GM19438 (cell line): ENCODE results near the gene DCLK1.

ENCODE experiments used
- ATAC-seq: cut with Tn5 transposase; IDR thresholded peaks from one replicate; pipeline ENCODE4 v1.9.1; 2021; ENCODE audit warnings: low read depth; ENCODE audit not compliant: unreplicated experiment

Gene DCLK1

GRCh38 chr13:36131222-36131930, at the start of gene DCLK1:
Gene DCLK1 (minus strand): TSS chr13:36131382.
- ATAC-seq, result no peak

DNA sequence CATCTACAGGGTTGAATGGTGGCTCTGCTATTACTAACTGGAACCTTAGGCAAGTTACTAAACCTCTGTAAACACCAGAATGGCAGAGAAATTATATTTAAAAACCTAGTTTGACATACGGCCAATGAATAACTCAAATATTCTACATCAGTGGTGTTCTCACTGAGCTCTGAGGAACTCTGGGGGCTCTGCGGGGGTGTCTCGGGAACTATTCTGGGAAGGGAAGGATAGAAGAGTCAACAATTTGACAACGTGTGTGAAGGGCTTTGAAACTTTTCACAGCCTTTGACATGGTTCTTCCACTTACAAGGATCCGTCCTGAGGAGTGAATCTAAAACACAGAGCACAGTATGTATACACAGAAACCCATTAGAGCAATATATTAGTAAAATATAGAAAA, 44.4 kb upstream of the DCLK1 start:
- ATAC-seq, result no peak

DNA sequence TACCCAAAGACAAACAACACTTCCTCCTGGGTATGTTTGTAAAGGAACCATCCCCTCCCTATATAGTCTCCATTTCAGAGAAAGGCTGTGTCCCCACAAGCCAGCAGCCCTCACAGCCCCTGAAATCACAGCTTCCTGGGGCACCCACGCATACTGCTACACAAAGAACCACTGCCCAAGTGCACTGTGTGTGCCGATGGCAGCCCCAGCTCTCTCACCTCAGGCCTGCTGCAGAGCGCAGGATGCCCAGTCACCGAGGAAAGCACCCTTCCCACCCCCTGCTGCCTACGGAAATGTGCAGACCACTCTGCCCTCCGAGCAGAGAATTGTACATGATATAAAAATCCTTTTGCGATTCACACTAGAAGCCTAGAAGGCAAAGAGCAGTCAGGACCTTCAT, 43.7 kb upstream of the DCLK1 start:
- ATAC-seq, result no peak

DNA sequence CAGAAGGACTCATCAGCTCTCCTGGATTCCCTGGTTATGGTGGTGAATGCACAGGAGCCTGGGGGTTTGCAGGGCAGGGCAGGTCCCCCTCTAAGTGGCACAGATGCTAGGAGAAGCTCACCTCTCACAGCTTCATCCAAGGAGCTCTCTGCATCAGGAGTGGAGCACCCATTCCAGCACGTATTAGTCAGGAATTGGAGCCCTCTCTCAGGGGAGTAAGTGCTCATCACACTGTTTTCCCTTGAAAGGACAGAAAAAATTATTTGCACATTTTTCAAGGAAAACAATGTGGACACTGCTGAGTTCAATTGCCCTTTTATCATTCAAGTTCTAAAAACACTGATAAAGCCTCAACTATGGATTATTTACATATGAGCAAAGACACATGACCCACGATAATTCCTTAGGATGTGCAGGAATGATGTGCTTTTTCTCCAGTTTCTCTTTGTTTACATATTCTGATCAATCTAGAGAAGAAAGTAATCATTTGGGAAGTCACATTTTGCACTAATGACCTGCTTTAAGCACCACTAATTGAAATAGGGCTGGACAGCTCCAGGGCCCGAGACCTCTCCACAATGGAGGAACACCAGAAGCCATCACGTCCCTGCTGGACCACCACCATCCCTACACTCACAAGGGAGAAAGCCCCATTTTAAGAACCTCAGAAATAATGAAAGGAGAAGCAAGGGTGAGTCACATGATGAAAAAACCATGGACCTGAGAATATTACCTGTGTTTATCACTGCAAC, 42.6 kb upstream of the DCLK1 start:
- no peak for ATAC-seq

DNA sequence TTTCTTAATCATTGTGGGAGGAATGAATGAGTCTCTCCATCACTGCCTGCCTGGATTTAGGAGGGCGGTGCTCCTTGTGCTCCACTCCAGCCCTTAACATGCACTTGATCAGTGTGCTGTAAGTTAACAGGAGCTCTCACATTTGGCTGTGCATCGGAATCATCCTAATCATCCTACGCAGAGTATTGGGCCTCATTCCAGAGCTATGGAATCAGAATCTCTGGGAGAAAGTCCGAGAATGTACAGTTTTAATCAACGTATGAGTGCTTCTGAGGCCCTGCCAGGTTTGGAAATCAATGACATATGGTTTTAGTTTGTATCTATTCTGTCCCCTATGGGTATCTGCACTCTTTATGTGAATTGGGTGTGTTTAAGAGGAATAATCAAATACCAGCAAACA, 34.9 kb upstream of the DCLK1 start:
- no peak for ATAC-seq

DNA sequence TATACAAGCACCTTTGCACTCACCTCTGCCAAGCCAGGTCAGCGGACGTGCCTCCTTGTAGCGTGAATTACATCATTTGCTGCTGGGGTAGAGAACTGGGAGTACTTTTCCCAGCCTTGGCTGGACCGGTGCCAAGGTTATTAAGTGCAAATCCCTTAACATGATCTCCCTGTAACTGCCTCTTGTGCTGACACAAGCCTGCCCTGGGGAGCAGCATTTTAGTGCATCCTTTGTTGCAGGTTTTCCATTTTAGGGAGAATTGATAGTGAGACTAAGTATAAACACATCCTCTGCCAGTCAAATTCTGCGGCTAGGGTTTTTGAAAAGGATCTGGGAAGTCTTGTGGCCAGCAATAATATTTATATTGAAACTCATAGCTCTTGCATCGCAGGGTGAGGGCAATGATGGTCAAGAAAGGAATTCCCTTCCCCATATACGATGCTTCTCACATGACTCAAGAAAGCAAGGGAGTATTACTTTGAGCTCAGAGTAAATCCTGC, 32.7 kb upstream of the DCLK1 start:
- no peak for ATAC-seq

GRCh38 chr13:36163286-36163685, 32.1 kb upstream of the DCLK1 start:
- no peak for ATAC-seq

GRCh38 chr13:36160297-36160696, 29.1 kb upstream of the DCLK1 start:
- no peak for ATAC-seq

DNA sequence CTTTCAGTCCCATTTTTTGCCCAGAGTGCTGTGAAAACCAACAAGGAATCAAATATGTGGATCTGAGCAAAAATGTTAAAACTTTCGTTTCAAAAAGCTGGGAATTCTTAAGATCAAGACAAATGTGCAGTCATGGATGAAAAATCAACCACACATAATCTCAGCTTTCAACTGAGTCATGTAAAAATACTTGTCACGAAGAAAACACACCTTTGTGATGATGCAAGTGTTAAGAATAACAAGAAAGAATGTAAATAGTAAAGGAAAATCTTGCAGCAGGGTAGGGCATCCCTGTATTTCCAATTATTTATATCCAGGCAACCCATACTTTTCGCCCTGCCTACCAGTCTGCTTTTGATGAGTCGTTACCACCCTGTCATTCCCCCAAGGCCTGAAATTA, 27.4 kb upstream of the DCLK1 start:
- ATAC-seq, result no peak

DNA sequence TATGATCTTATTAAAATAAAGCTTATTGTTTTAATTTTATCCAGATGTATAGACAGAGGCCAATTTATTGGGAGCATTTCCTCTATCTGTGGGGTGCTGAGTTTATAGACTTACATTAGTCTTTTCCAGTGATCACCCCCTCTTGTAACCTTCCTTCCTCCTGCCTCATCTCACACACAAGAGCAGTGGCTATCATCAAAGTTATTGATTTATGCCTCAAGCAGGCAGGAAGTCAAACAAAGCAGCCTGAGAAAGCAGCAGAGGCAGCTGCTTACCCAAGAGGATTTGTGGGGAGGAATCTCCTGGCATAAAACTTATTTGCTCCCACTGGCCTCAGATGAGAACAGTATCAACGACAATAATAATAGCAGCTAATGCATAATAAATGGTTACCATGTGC, 26.3 kb upstream of the DCLK1 start:
- ATAC-seq, result no peak

DNA sequence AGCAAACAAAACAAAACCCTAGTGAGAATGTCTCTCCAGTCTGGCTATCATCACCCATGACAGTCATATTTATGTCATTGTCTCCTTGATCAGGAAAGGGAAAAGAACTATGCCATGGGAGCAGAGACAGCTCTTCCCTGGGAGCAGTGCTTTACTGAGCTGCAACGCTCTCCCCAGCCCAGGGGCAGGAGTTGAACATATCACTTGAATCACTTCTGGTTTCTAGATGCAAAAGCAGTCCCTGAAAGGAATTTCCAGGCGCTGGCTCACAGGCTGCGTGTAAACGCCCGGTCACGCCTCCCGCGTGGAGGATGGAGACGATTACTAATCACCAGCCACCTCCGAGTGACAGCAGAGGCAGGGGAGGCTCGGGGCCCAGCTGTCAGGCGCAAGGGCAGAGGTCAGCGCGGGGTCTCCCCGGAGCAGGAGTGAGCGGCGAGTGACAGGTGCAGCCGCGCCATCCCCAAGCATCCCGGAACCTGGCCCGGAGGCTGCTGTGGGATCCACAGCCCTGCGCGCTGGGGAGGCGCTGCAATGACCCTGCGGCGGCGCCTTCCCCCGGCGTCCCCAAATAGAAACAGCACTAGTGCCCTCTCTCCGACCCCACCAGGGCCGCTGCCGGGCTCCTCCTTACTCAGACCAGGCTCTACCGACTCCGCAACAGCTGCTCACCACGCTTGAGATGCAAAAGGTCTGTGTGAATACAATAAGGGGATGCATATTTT, 23.5 kb upstream of the DCLK1 start:
- no peak for ATAC-seq

- no peak for ATAC-seq
These were observed 20.4 kb upstream of the DCLK1 start for GRCh38 chr13:36151591-36151990.

DNA sequence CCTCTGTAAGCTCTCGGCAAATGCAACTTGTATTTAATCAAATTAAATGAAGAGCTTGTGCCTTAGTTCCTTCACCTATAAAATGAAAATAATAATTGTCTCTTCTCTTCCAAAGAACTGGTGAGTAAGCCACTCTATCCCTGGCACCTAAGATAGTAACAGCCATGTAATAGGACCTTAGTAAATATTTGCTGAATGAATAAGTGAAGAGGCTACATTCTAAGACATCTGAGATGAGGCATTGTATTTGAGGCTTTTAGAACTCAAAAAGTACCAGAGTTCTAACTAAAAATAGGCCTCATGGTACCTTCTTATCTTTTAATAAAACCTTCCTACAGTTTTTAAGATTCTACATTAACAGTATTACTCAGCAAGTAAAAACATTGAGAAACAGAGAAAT, 17.3 kb upstream of the DCLK1 start:
- ATAC-seq, result no peak

- no peak for ATAC-seq
These were observed 16.1 kb upstream of the DCLK1 start for GRCh38 chr13:36147330-36147729.

GRCh38 chr13:36146511-36147269, 15.5 kb upstream of the DCLK1 start:
- no peak for ATAC-seq

DNA sequence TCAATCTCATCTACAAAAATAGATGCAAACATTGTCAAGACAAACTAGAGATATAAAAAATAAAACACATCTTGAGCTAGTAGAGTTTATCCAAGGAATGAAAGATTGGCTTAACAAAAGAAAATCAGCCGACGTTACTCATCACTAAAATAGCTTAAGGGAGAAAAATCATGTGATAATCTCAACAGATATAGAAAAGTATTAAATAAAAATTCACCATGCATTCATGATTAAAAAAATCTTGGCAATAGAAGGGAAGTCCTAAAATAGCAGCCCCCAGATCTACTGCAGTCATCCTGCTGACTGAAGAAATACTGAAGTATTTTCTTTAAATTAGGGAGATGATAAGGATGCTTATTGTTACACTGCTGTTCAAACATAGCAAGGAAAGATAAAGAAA, 12.6 kb upstream of the DCLK1 start:
- ATAC-seq, result no peak

GRCh38 chr13:36142735-36143134, 11.6 kb upstream of the DCLK1 start:
- ATAC-seq, result no peak

GRCh38 chr13:36135876-36136275, 4.7 kb upstream of the DCLK1 start:
- no peak for ATAC-seq

DNA sequence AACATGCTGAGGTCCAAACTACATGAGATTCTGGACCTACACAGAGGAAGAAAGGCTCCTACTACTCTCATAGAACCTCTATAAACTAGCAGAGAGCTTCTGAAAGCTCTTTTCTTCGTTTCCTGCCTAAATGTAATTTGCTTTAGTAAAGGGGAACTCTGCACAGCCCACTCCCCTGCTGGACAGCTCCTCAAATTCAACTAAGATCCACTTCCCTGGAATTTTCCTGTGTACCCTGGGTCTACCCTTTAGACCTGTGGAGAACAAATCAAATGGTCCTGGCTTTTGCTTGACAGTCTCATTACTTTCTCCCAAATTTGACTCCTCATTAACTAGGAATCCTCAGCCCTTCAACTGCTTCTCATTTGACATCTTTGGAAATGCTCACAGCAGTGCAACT, 3.5 kb upstream of the DCLK1 start:
- ATAC-seq, result no peak

DNA sequence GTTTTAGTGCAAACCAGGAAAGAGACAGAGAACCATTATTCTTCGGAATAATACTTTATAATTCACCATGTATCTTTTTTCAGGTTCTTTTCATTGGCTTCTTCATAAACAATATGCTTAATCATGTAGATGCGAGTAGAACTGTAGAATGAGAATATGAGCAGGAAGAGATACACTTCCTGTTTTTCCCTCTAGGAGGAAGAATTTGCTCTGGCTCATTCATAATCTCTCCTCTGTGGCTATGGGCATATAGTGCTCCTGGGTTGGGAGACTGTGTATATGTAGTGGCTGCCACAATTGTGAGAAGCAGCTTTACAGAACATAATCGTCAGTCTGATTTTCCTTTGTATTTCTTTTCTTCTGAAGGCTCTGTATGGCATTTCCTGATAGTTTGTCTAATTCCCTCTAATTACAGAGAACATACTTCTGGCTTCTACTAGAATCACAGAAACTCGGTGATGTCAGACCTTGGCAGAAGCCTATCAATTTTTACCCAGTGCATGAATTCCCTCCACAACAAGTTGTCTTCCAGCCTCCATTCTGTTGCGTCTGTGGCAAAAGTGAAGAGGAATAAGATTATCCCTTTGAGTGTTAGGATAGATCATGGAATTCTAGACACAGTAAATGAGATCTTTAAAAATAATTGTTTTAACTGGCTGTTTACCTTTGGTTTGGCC, 2.9 kb upstream of the DCLK1 start:
- no peak for ATAC-seq
